ENCODE results near the gene EDN3. TPM values are rescaled to one million over a fixed set of nuclear protein-coding genes. Genes with fewer than 3 reads are reported as not detected.

The EDN3 gene
- total and polyA plus RNA-seq, 2 of the 8 experiments (the other 6 are each of a cell fraction or from before 2014, with no cell fraction given) = 0.17 to 0.38 TPM

- TF ChIP-seq KDM1A (IDR thresholded peaks at IDR 0.05; ENCODE audit: borderline replicate concordance, low read length) (peak; percentile 79; the same call in 1 of the 2 replicates), FOSL1 (IDR thresholded peaks at IDR 0.05; ENCODE audit: insufficient read depth, low read depth, low read length) (no peak)
Observed at GRCh38 chr20:59300333-59301081, at the start of gene EDN3 (continued).
